ENCODE data around the gene RUBCNL. TPM values are rescaled to one million over a fixed set of nuclear protein-coding genes. Genes with fewer than 3 reads are reported as not detected.

RUBCNL gene
- polyA plus RNA-seq, 1 of the 3 experiments (the other 2 are of a cell fraction): 0.07 TPM

DNA sequence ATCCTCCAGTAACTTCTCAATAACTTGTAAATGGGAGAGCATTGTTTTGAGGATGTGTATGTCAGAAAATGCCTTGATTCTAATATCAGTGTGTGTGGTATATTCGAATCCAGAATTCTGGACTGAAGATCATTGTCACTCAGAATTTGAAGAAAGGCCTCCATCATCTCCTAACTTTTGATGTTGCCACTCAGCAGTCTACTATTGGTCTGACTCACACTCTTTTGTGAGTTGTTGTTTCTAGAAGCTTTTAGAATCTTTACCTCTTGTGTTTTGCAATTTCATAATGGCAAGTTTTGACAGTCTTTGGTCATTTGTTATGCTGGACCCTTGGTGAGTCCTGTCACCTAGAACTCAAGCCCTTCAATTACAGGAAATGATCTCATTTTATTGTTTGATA, 77.0 kb downstream of the RUBCNL start:
- Histone ChIP-seq H4K20me1 (ENCODE audit: insufficient read depth) (no peaks in the 10 kb centered on the region), H3K9ac (no peak overlapping the region), H2AFZ (ENCODE audit: low read depth) (no peak overlapping the region), H3K27ac (ENCODE audit: low read depth in 2 of 2, low read length in 1 of 2) (no peak overlapping the region), H3K9me2 (no peaks in the 10 kb centered on the region), H3K4me1 (ENCODE audit: control insufficient read depth in 1 of 2, insufficient read depth in 2 of 2, low read depth in 1 of 2, low read length in 1 of 2) (no peaks in the 10 kb centered on the region), H3K27me3 (ENCODE audit: insufficient read depth) (no peaks in the 10 kb centered on the region), H3K9me3 (no peaks in the 10 kb centered on the region), H3K4me3 (ENCODE audit: low read depth in 2 of 2, low read length in 1 of 2) (no peak overlapping the region), H3K4me2 (no peak overlapping the region), H3K79me2 (ENCODE audit: insufficient read depth) (no peaks in the 10 kb centered on the region), H3K36me3 (replicated peaks in 1 of 2; ENCODE audit: control insufficient read depth in 1 of 2, insufficient read depth in 2 of 2, low read length in 1 of 2) (no peaks in the 10 kb centered on the region), H3F3A (replicated peaks; ENCODE audit: insufficient read depth) (no peaks in the 10 kb centered on the region)
- no peak for DNase-seq
- TF ChIP-seq EZH2phosphoT487 (IDR thresholded peaks at IDR 0.05; ENCODE audit: borderline replicate concordance, low read depth) (no peak), FOSL2 (IDR thresholded peaks at IDR 0.05; ENCODE audit: borderline replicate concordance, low read depth) (no peak), GABPA (IDR thresholded peaks at IDR 0.05; ENCODE audit: low read depth) (no peak)
- TF ChIP-seq, protein P1, sequence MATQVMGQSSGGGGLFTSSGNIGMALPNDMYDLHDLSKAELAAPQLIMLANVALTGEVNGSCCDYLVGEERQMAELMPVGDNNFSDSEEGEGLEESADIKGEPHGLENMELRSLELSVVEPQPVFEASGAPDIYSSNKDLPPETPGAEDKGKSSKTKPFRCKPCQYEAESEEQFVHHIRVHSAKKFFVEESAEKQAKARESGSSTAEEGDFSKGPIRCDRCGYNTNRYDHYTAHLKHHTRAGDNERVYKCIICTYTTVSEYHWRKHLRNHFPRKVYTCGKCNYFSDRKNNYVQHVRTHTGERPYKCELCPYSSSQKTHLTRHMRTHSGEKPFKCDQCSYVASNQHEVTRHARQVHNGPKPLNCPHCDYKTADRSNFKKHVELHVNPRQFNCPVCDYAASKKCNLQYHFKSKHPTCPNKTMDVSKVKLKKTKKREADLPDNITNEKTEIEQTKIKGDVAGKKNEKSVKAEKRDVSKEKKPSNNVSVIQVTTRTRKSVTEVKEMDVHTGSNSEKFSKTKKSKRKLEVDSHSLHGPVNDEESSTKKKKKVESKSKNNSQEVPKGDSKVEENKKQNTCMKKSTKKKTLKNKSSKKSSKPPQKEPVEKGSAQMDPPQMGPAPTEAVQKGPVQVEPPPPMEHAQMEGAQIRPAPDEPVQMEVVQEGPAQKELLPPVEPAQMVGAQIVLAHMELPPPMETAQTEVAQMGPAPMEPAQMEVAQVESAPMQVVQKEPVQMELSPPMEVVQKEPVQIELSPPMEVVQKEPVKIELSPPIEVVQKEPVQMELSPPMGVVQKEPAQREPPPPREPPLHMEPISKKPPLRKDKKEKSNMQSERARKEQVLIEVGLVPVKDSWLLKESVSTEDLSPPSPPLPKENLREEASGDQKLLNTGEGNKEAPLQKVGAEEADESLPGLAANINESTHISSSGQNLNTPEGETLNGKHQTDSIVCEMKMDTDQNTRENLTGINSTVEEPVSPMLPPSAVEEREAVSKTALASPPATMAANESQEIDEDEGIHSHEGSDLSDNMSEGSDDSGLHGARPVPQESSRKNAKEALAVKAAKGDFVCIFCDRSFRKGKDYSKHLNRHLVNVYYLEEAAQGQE (IDR thresholded peaks at IDR 0.05; ENCODE audit: low read depth, low read length): no peak
- 0% methylated on average over 1 of the region's 1 CpG for WGBS (ENCODE audit: low lambda C conversion rate)
- POLR2A ChIA-PET: no interaction called here
- CTCF ChIA-PET: interaction anchor here (1.1 kb wide), 1 partner anchor 21 kb away, joined by 3 read pairs; no protein-coding TSS in a partner anchor

DNA sequence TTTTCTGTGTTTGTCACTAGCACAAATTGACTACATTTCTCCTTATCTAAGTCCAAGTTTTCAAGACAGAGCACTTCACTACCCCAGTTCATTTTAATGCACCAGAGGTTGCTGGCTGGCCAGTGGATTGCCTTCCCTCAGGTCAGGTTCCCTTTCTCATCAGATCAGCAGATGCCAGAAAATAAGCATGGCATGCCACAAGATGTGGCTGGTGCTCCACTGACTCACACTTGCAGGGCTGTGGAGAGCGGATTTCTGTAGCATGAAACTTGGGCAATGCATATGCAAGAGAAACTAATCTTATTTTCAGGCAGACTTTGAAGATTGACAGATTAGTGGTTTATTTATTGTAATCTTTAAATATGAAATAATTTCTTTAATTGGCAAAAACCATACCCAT, 79.5 kb downstream of the RUBCNL start:
- Histone ChIP-seq H3K4me1 (ENCODE audit: control insufficient read depth in 1 of 2, insufficient read depth in 2 of 2, low read depth in 1 of 2, low read length in 1 of 2) (no peaks in the 10 kb centered on the region), H3K4me3 (ENCODE audit: low read depth in 2 of 2, low read length in 1 of 2) (no peak overlapping the region), H3K27me3 (ENCODE audit: insufficient read depth) (no peaks in the 10 kb centered on the region), H4K20me1 (ENCODE audit: insufficient read depth) (no peaks in the 10 kb centered on the region), H3K9me2 (no peaks in the 10 kb centered on the region), H3K9me3 (no peaks in the 10 kb centered on the region), H3K79me2 (ENCODE audit: insufficient read depth) (no peaks in the 10 kb centered on the region), H2AFZ (ENCODE audit: low read depth) (no peak overlapping the region), H3K9ac (no peak overlapping the region), H3K4me2 (no peak overlapping the region), H3K36me3 (replicated peaks in 1 of 2; ENCODE audit: control insufficient read depth in 1 of 2, insufficient read depth in 2 of 2, low read length in 1 of 2) (no peaks in the 10 kb centered on the region), H3K27ac (ENCODE audit: low read depth in 2 of 2, low read length in 1 of 2) (no peak overlapping the region), H3F3A (replicated peaks; ENCODE audit: insufficient read depth) (no peaks in the 10 kb centered on the region)
- WGBS (ENCODE audit: low lambda C conversion rate): 50% methylated on average over 1 of the region's 1 CpG
- DNase-seq: no peak
- ChIA-PET POLR2A (no interaction called here), CTCF (no interaction called here)
- TF ChIP-seq, protein P2, sequence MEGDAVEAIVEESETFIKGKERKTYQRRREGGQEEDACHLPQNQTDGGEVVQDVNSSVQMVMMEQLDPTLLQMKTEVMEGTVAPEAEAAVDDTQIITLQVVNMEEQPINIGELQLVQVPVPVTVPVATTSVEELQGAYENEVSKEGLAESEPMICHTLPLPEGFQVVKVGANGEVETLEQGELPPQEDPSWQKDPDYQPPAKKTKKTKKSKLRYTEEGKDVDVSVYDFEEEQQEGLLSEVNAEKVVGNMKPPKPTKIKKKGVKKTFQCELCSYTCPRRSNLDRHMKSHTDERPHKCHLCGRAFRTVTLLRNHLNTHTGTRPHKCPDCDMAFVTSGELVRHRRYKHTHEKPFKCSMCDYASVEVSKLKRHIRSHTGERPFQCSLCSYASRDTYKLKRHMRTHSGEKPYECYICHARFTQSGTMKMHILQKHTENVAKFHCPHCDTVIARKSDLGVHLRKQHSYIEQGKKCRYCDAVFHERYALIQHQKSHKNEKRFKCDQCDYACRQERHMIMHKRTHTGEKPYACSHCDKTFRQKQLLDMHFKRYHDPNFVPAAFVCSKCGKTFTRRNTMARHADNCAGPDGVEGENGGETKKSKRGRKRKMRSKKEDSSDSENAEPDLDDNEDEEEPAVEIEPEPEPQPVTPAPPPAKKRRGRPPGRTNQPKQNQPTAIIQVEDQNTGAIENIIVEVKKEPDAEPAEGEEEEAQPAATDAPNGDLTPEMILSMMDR (IDR thresholded peaks at IDR 0.05): 0 out of 2 replicates have a peak, but pooled peaks have one; percentile 8
- TF ChIP-seq NRF1 (IDR thresholded peaks at IDR 0.05; ENCODE audit: low read depth, low read length): no peak
